Thyroid gland (tissue), 4 donors: ENCODE results near the gene RTKN. TPM values are rescaled to one million over a fixed set of nuclear protein-coding genes. Genes with fewer than 3 reads are reported as not detected.
A peak's percentile ranks its signal among the peaks of the same experiment; 100 is the strongest.

ENCODE experiments used
- DNase-seq, 2 donors: peaks; one replicate each; pipeline ENCODE4 v3.0.0-alpha.2; 2019
- H3K27ac ChIP-seq, 3 donors: fragments of 200-600 bp; sonication (generic); 1 replicate in 2 of 3; 2 replicates in 1 of 3; pipeline ENCODE4 v1.5.1; 2016 to 2019; ENCODE audit warnings: mild to moderate bottlenecking in 1 of 3, moderate library complexity in 1 of 3
- H3K27me3 ChIP-seq: fragments of 200-600 bp; sonication (generic); one replicate; pipeline ENCODE4 v1.5.1; 2019
- H3K36me3 ChIP-seq, 2 donors: fragments of 200-600 bp; sonication (generic); one replicate each; pipeline ENCODE4 v1.5.1; 2016 to 2019
- H3K4me1 ChIP-seq, 2 donors: fragments of 200-600 bp; sonication (generic); one replicate each; pipeline ENCODE4 v1.5.1; 2017 to 2019
- H3K4me3 ChIP-seq, 3 donors: fragments of 200-600 bp; sonication (generic); replicated peaks in 1 of 3; 1 replicate in 2 of 3; 2 replicates in 1 of 3; pipeline ENCODE4 v1.5.1; 2016; ENCODE audit warnings: mild to moderate bottlenecking in 1 of 3
- H3K9me3 ChIP-seq: fragments of 200-600 bp; sonication (generic); one replicate; pipeline ENCODE4 v1.5.1; 2017
- CTCF ChIP-seq, 6 experiments: fragments of 200-600 bp in 3 of 6; fragments of 450-650 bp in 3 of 6; sonication (generic) in 3 of 6; IDR thresholded peaks; one replicate each; pipeline ENCODE4 v1.5.1; 2016 to 2019; ENCODE audit warnings: antibody characterized with exemption in 6 of 6, mild to moderate bottlenecking in 2 of 6, inconsistent platforms in 1 of 6, moderate library complexity in 1 of 6
- POLR2A ChIP-seq, 2 donors: fragments of 450-650 bp; IDR thresholded peaks; one replicate each; pipeline ENCODE4 v1.6.1; 2017; ENCODE audit warnings: antibody characterized with exemption in 2 of 2, mild to moderate bottlenecking in 2 of 2, moderate library complexity in 1 of 2
- WGBS, 2 donors: methylation state at CpG; one replicate each; pipeline ENCODE4 v1.1.5; 2017; 5-methylcytosine and 5-hydroxymethylcytosine counted together
- intact Hi-C: fragments of 100-400 bp; cut with DNase I; formaldehyde crosslinking; loops from one replicate; pipeline ENCODE4 v1.15.1; 2023
- total RNA-seq, 4 donors: library from RNA; depleted of rRNA; stranded (reverse); fragments of >200 nt; gene quantifications; one replicate each; pipeline ENCODE4 v1.2.3, GENCODE V29; 2016

RTKN gene
- total RNA-seq, 4 donors from 2014 or later = 24.5 to 41.9 (median 35.6) TPM

- Histone ChIP-seq H3K27ac (peak within 1 kb of the TSS in 1 of 3 donors; percentile 13), H3K9me3 (no peaks in the 10 kb centered on the region), H3K4me3 (peak within 1 kb of the TSS; percentile 31 to 81 (median 38)), H3K36me3 (no peaks in the 10 kb centered on the region), H3K27me3 (no peaks in the 10 kb centered on the region), H3K4me1 (peaks cover 23 to 30% of the 10 kb centered on the region in 2 donors)
- TF ChIP-seq POLR2A (IDR thresholded peaks at IDR 0.05) (peak in 1 of 2 donors; percentile 52), CTCF (IDR thresholded peaks at IDR 0.05) (no peak)
- intact Hi-C loops = no loop called here
- DNase-seq = peak; percentile 95
- WGBS, 2 donors = 3% methylated on average over 28 to 36 of the region's 40 CpGs
Measured at GRCh38 chr2:74454654-74455511, 13.1 kb upstream of the RTKN start, which contains the start of gene INO80B. TSS of gene INO80B (plus strand) at chr2:74455087. CDS start at chr2:74455117, 30 bp downstream.

GRCh38 chr2:74450570-74451190 lies 8.9 kb upstream of the RTKN start:
- WGBS, 2 donors = 81 to 87% methylated on average over 3 of the region's 3 CpGs
- intact Hi-C loops = no loop called here
- H3K36me3 ChIP-seq = no peaks in the 10 kb centered on the region
- no peak overlapping the region for H3K27ac ChIP-seq
- DNase-seq = no peak
- no peaks in the 10 kb centered on the region for H3K27me3 ChIP-seq
- H3K4me1 ChIP-seq = peaks cover 5 to 7% of the 10 kb centered on the region in 2 donors
- no peak overlapping the region for H3K4me3 ChIP-seq
- H3K9me3 ChIP-seq = no peaks in the 10 kb centered on the region
- TF ChIP-seq CTCF (IDR thresholded peaks at IDR 0.05) (no peak), POLR2A (IDR thresholded peaks at IDR 0.05) (no peak)

- DNase-seq = no peak
- Histone ChIP-seq H3K27ac (no peak overlapping the region), H3K9me3 (no peaks in the 10 kb centered on the region), H3K4me1 (no peaks in the 10 kb centered on the region), H3K36me3 (no peaks in the 10 kb centered on the region), H3K4me3 (no peak overlapping the region), H3K27me3 (no peaks in the 10 kb centered on the region)
- intact Hi-C loops = no loop called here
- TF ChIP-seq POLR2A (IDR thresholded peaks at IDR 0.05) (no peak), CTCF (IDR thresholded peaks at IDR 0.05) (no peak)
- WGBS, 2 donors = 77 to 89% methylated on average over 2 of the region's 2 CpGs
Measured at GRCh38 chr2:74448771-74449170, 7.0 kb upstream of the RTKN start.

GRCh38 chr2:74447230-74447999 lies 5.7 kb upstream of the RTKN start:
- 90 to 92% methylated on average over 5 of the region's 5 CpGs for WGBS, 2 donors
- Histone ChIP-seq H3K4me1 (peaks cover 0 to 2% of the 10 kb centered on the region in 2 donors), H3K4me3 (no peak overlapping the region), H3K9me3 (no peaks in the 10 kb centered on the region), H3K36me3 (no peaks in the 10 kb centered on the region), H3K27me3 (no peaks in the 10 kb centered on the region), H3K27ac (no peak overlapping the region)
- TF ChIP-seq POLR2A (IDR thresholded peaks at IDR 0.05) (no peak), CTCF (IDR thresholded peaks at IDR 0.05) (no peak)
- intact Hi-C loops = no loop called here
- DNase-seq = no peak
